Gastroesophageal sphincter (tissue), 3 donors: ENCODE data around the gene SORD.

Source experiments
- POLR2AphosphoS5 ChIP-seq: sonication (generic); formaldehyde crosslinking; IDR thresholded peaks from one replicate; pipeline ENCODE4 v1.6.1; 2017; ENCODE audit warnings: antibody characterized with exemption
- TF ChIP-seq, protein P1 (sequence below), 4 experiments: fragments of 200-600 bp in 2 of 4; fragments of 450-650 bp in 2 of 4; sonication (generic) in 1 of 4; IDR thresholded peaks; one replicate each; pipeline ENCODE4 v1.5.1; 2017 to 2019; ENCODE audit warnings: antibody characterized with exemption in 4 of 4, mild to moderate bottlenecking in 2 of 4, moderate library complexity in 2 of 4

DNA sequence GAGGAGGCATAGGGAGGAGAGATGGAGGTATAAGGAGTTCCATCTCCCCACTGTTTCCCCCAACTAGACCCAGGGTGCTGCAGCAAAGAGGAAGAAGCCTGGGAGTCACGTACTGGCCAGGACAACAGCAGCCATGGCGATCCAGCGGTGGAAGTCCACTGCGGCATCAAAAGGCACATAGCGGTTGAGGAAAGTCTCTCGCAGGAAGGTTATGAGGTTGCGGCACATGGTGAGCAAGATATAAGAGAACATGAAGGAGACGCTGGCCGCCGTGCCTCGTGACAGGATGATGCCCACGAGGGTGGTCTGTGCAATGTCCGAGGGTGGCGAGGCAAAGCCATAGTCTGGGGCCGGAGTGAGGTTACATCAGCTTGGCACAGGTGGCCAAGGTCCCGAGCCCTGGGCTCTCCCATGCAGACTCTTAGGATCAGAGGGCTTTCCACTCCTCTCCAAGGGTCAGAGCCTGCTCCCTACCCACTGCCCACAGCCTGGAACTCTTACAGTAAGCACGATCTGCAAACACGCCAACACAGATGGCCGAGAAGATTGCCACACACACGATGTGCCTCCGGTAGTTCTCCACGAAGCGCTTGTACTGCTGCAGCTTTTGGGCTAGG, 76.7 kb downstream of the SORD start:
- TF ChIP-seq, protein P1, sequence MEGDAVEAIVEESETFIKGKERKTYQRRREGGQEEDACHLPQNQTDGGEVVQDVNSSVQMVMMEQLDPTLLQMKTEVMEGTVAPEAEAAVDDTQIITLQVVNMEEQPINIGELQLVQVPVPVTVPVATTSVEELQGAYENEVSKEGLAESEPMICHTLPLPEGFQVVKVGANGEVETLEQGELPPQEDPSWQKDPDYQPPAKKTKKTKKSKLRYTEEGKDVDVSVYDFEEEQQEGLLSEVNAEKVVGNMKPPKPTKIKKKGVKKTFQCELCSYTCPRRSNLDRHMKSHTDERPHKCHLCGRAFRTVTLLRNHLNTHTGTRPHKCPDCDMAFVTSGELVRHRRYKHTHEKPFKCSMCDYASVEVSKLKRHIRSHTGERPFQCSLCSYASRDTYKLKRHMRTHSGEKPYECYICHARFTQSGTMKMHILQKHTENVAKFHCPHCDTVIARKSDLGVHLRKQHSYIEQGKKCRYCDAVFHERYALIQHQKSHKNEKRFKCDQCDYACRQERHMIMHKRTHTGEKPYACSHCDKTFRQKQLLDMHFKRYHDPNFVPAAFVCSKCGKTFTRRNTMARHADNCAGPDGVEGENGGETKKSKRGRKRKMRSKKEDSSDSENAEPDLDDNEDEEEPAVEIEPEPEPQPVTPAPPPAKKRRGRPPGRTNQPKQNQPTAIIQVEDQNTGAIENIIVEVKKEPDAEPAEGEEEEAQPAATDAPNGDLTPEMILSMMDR (IDR thresholded peaks at IDR 0.05): no peak
- no peak for TF ChIP-seq POLR2AphosphoS5
